ENCODE data around the gene EIF4G3. TPM values are rescaled to one million over a fixed set of nuclear protein-coding genes. Genes with fewer than 3 reads are reported as not detected.

The EIF4G3 gene
- total RNA-seq, 4 donors from 2014 or later: 56.6 to 131 (median 70.8) TPM

GRCh38 chr1:21012937-21013336 lies 163.8 kb downstream of the EIF4G3 start:
- Histone ChIP-seq H3K27me3 (no peaks in the 10 kb centered on the region), H3K4me3 (no peak overlapping the region), H3K36me3 (no peaks in the 10 kb centered on the region), H3K9me3 (no peaks in the 10 kb centered on the region), H3K27ac (no peak overlapping the region), H3K4me1 (no peaks in the 10 kb centered on the region)
- DNase-seq: no peak
- TF ChIP-seq, protein P1, sequence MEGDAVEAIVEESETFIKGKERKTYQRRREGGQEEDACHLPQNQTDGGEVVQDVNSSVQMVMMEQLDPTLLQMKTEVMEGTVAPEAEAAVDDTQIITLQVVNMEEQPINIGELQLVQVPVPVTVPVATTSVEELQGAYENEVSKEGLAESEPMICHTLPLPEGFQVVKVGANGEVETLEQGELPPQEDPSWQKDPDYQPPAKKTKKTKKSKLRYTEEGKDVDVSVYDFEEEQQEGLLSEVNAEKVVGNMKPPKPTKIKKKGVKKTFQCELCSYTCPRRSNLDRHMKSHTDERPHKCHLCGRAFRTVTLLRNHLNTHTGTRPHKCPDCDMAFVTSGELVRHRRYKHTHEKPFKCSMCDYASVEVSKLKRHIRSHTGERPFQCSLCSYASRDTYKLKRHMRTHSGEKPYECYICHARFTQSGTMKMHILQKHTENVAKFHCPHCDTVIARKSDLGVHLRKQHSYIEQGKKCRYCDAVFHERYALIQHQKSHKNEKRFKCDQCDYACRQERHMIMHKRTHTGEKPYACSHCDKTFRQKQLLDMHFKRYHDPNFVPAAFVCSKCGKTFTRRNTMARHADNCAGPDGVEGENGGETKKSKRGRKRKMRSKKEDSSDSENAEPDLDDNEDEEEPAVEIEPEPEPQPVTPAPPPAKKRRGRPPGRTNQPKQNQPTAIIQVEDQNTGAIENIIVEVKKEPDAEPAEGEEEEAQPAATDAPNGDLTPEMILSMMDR (IDR thresholded peaks at IDR 0.05): no peak

DNA sequence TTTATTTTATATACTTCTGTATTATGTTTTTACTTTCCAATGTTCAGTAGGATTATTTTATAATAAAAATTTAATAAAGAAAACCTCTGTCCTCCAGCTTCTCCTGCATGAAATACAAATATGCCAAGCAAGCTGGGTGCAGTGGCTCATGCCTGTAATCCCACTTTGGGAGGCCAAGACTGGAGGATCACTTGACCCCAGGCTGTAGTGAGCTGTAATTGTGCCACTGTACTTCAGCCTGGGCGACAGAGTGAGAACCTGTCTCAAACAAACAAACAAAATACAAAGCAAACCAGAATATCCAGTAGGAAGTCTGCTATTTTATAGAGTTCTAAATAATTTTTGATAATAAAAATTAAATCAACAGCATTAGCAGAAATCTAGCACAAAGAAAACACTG lies 168.8 kb downstream of the EIF4G3 start:
- Histone ChIP-seq H3K4me1 (no peaks in the 10 kb centered on the region), H3K36me3 (no peaks in the 10 kb centered on the region), H3K27me3 (no peaks in the 10 kb centered on the region), H3K4me3 (no peak overlapping the region), H3K9me3 (no peaks in the 10 kb centered on the region), H3K27ac (no peak overlapping the region)
- no peak for TF ChIP-seq POLR2A (IDR thresholded peaks at IDR 0.05)
- TF ChIP-seq, protein P1 (IDR thresholded peaks at IDR 0.05): no peak
- no peak for DNase-seq

GRCh38 chr1:21005466-21006239 lies 171.0 kb downstream of the EIF4G3 start:
- no peaks in the 10 kb centered on the region for H3K4me1 ChIP-seq
- H3K36me3 ChIP-seq: no peaks in the 10 kb centered on the region
- no peak for DNase-seq
- H3K27me3 ChIP-seq: no peaks in the 10 kb centered on the region
- no peak for TF ChIP-seq POLR2A (IDR thresholded peaks at IDR 0.05)
- TF ChIP-seq, protein P1 (IDR thresholded peaks at IDR 0.05): no peak
- no peak overlapping the region for H3K27ac ChIP-seq
- no peak overlapping the region for H3K4me3 ChIP-seq
- no peaks in the 10 kb centered on the region for H3K9me3 ChIP-seq

- H3K4me1 ChIP-seq: no peaks in the 10 kb centered on the region
- TF ChIP-seq POLR2A (IDR thresholded peaks at IDR 0.05): no peak
- TF ChIP-seq, protein P1 (IDR thresholded peaks at IDR 0.05): no peak
Measured at GRCh38 chr1:21003281-21004045, 173.2 kb downstream of the EIF4G3 start.

GRCh38 chr1:21001042-21001441 lies 175.7 kb downstream of the EIF4G3 start:
- no peak for TF ChIP-seq POLR2A (IDR thresholded peaks at IDR 0.05)
- TF ChIP-seq, protein P1 (IDR thresholded peaks at IDR 0.05): no peak
- Histone ChIP-seq H3K4me3 (no peak overlapping the region), H3K4me1 (no peaks in the 10 kb centered on the region), H3K36me3 (no peaks in the 10 kb centered on the region), H3K27me3 (no peaks in the 10 kb centered on the region), H3K9me3 (no peaks in the 10 kb centered on the region), H3K27ac (no peak overlapping the region)
- no peak for DNase-seq

More at GRCh38 chr1:21003281-21004045, 173.2 kb downstream of the EIF4G3 start:
- H3K27me3 ChIP-seq: no peaks in the 10 kb centered on the region
- no peaks in the 10 kb centered on the region for H3K36me3 ChIP-seq
- no peak for DNase-seq
- H3K4me3 ChIP-seq: no peak overlapping the region
- no peak overlapping the region for H3K27ac ChIP-seq
- H3K9me3 ChIP-seq: no peaks in the 10 kb centered on the region
